ENCODE data around the gene SLU7. TPM values are rescaled to one million over a fixed set of nuclear protein-coding genes. Genes with fewer than 3 reads are reported as not detected.

The SLU7 gene
- total RNA-seq, 1 donor from 2014 or later: 44.7 TPM

DNA sequence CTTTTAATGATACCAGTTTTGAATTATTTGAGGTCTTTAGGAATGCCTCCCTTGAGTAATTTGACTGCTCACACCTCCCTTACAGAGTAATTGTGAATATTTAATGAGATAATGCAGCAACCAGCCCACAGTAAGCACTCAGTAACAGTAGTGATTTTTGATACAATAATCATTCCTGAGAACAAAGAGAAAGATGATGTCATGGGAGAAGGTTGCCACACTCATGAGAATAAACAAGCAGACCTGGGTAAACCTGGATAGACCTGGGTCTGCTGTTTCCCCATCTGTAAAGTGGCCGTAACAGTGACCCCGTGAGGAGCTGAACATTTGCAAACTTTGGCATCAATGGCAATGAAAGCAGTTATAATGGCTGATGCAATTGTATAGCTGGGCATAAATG lies 52.7 kb downstream of the SLU7 start:
- peaks cover 5% of the 10 kb centered on the region for H3K9me3 Mint-ChIP-seq (ENCODE audit: unreplicated experiment)
- no peak for DNase-seq
- TF ChIP-seq, protein P1, sequence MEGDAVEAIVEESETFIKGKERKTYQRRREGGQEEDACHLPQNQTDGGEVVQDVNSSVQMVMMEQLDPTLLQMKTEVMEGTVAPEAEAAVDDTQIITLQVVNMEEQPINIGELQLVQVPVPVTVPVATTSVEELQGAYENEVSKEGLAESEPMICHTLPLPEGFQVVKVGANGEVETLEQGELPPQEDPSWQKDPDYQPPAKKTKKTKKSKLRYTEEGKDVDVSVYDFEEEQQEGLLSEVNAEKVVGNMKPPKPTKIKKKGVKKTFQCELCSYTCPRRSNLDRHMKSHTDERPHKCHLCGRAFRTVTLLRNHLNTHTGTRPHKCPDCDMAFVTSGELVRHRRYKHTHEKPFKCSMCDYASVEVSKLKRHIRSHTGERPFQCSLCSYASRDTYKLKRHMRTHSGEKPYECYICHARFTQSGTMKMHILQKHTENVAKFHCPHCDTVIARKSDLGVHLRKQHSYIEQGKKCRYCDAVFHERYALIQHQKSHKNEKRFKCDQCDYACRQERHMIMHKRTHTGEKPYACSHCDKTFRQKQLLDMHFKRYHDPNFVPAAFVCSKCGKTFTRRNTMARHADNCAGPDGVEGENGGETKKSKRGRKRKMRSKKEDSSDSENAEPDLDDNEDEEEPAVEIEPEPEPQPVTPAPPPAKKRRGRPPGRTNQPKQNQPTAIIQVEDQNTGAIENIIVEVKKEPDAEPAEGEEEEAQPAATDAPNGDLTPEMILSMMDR (IDR thresholded peaks at IDR 0.05; ENCODE audit: partially characterized antibody, unreplicated experiment): no peak
- peaks cover 12% of the 10 kb centered on the region for H3K36me3 Mint-ChIP-seq (ENCODE audit: unreplicated experiment)
- peaks cover 12% of the 10 kb centered on the region for H3K27me3 Mint-ChIP-seq (ENCODE audit: unreplicated experiment)
- peaks cover 7% of the 10 kb centered on the region for H3K4me1 Mint-ChIP-seq (ENCODE audit: low read depth, unreplicated experiment)
- H3K27ac Mint-ChIP-seq (ENCODE audit: unreplicated experiment): no peak overlapping the region
- H3K4me3 Mint-ChIP-seq (ENCODE audit: unreplicated experiment): no peak overlapping the region

GRCh38 chr5:160363660-160364395 lies 55.1 kb downstream of the SLU7 start:
- Mint-ChIP-seq H3K27me3 (ENCODE audit: unreplicated experiment) (peaks cover 11% of the 10 kb centered on the region), H3K36me3 (ENCODE audit: unreplicated experiment) (peaks cover 5% of the 10 kb centered on the region), H3K4me1 (ENCODE audit: low read depth, unreplicated experiment) (peaks cover 5% of the 10 kb centered on the region), H3K9me3 (ENCODE audit: unreplicated experiment) (peaks cover 2% of the 10 kb centered on the region), H3K27ac (ENCODE audit: unreplicated experiment) (no peak overlapping the region), H3K4me3 (ENCODE audit: unreplicated experiment) (no peak overlapping the region)
- DNase-seq: no peak
- TF ChIP-seq, protein P1 (IDR thresholded peaks at IDR 0.05; ENCODE audit: partially characterized antibody, unreplicated experiment): no peak

DNA sequence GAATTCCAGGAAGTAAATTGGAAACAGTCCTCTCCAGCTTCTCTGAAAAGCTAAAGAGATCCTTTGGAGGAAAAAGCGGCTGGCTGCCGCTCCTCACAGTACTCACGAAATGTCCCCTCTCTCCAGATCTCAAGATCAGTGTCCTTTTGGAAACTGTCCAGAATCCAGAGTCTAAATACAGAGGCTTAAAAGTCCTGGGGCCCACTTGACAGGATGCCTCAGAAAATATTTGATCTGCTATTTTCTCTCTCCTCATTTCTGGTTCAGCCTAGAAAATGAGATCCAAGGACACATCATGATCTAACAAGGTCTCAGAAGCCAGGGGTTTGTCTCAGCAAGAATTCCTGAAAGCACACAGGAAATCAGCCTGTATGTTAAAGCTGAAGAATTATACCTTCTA lies 55.7 kb downstream of the SLU7 start:
- H3K27ac Mint-ChIP-seq (ENCODE audit: unreplicated experiment): no peak overlapping the region
- TF ChIP-seq, protein P1 (IDR thresholded peaks at IDR 0.05; ENCODE audit: partially characterized antibody, unreplicated experiment): no peak
- peaks cover 11% of the 10 kb centered on the region for H3K27me3 Mint-ChIP-seq (ENCODE audit: unreplicated experiment)
- DNase-seq: no peak
- peaks cover 4% of the 10 kb centered on the region for H3K9me3 Mint-ChIP-seq (ENCODE audit: unreplicated experiment)
- no peak overlapping the region for H3K4me3 Mint-ChIP-seq (ENCODE audit: unreplicated experiment)
- H3K4me1 Mint-ChIP-seq (ENCODE audit: low read depth, unreplicated experiment): peaks cover 5% of the 10 kb centered on the region
- H3K36me3 Mint-ChIP-seq (ENCODE audit: unreplicated experiment): no peaks in the 10 kb centered on the region

DNA sequence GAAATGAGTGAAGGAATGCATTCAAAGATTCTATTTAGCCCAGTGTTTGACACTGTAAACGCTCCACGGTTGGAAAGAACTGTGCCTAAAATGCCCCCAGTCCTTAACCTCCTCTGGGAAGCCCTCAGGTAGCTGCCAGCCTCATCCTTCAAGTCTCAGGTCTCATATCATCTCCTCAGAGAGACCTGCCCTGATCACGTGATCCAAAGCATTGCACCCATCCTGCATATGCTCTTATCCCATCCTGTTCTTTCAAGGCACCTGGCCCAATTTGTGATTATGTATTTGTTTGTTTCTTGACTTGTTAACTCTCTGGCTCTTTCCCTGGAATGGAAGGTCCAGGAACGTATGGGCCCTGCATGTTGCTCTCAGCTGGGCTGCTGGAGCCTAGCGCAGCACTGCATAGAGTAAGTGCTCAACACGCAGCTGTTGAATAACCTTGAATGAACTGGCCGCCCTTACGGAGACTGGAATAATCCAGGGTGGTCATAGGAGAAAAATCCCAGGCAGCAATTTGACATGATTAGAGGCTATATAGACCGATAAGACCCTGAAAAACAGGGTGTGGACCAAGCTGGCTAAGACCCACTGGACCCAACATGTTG lies 57.2 kb downstream of the SLU7 start:
- no peak overlapping the region for H3K4me3 Mint-ChIP-seq (ENCODE audit: unreplicated experiment)
- no peak overlapping the region for H3K27ac Mint-ChIP-seq (ENCODE audit: unreplicated experiment)
- no peak for DNase-seq
- peaks cover 14% of the 10 kb centered on the region for H3K4me1 Mint-ChIP-seq (ENCODE audit: low read depth, unreplicated experiment)
- TF ChIP-seq, protein P1 (IDR thresholded peaks at IDR 0.05; ENCODE audit: partially characterized antibody, unreplicated experiment): no peak
- H3K36me3 Mint-ChIP-seq (ENCODE audit: unreplicated experiment): no peaks in the 10 kb centered on the region
- peaks cover 9% of the 10 kb centered on the region for H3K9me3 Mint-ChIP-seq (ENCODE audit: unreplicated experiment)
- peaks cover 11% of the 10 kb centered on the region for H3K27me3 Mint-ChIP-seq (ENCODE audit: unreplicated experiment)

DNA sequence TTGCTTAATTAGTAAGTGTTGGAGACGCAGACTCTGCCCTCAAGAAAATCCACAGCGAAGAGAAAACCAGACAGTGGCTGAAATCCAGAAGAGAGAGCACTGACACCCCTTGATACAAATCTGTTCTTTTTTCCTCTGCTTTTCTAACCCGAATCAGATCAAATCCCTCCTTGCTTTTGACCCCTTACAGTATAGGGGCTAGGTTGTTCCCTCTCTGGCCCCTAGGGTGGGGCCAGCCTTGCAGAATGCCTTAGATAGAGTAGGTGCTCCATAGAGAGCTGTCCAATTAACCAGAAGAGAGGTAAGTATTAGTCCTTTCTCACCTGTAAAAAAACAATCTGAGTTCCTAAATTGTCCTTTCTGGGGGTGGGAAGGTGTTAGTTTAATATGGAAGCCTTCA lies 58.6 kb downstream of the SLU7 start:
- no peaks in the 10 kb centered on the region for H3K36me3 Mint-ChIP-seq (ENCODE audit: unreplicated experiment)
- TF ChIP-seq, protein P1 (IDR thresholded peaks at IDR 0.05; ENCODE audit: partially characterized antibody, unreplicated experiment): no peak

More for the DNA sequence above, 58.6 kb downstream of the SLU7 start:
- Mint-ChIP-seq H3K9me3 (ENCODE audit: unreplicated experiment) (peaks cover 9% of the 10 kb centered on the region), H3K4me3 (ENCODE audit: unreplicated experiment) (no peak overlapping the region), H3K27ac (ENCODE audit: unreplicated experiment) (peak overlapping the region; percentile 21), H3K27me3 (ENCODE audit: unreplicated experiment) (peaks cover 9% of the 10 kb centered on the region), H3K4me1 (ENCODE audit: low read depth, unreplicated experiment) (peaks cover 15% of the 10 kb centered on the region)
- DNase-seq: no peak

Measured in glutamatergic neuron (in vitro differentiated cells).